GM10266 (cell line): Measurements from ENCODE around the gene ZNF804B.

Source experiments
- DNase-seq: peaks from one replicate; pipeline ENCODE4 v3.0.0; 2012; ENCODE audit errors: extremely low spot score
- TF ChIP-seq, protein P1 (sequence below): IDR thresholded peaks from 2 replicates; pipeline ENCODE4 v1.5.1; 2012; ENCODE audit warnings: mild to moderate bottlenecking, low read depth; ENCODE audit not compliant: control insufficient read depth, insufficient read depth; ENCODE audit errors: missing control alignments

The ZNF804B gene

DNA sequence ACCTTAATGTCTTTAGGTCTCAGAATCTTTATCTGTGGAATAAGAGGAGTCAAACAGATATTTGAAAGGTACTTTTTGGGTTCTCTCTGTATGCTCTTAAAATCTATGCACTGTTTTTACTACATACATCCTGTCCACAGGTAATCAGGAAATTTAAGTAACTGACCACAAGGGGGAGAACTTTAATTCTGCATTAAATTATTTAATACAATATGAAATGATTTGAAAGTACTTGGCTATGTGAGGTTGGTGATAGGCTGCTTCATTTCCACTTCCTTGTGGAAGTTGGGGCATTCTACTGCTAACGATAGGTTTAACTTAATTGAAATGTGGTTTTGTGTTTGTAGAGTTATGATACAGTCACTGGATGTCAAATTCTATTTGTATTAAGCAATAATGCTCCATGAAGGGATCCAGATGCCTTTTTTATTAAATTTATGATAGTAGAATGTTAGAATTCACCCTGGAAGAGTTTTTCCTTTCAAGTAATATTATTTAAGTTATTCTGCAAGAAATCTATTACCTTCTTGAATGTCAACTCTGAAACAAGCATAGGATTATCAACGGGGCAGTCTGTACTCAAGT, 30.1 kb downstream of the ZNF804B start:
- DNase-seq, result no peak
- TF ChIP-seq, protein P1, sequence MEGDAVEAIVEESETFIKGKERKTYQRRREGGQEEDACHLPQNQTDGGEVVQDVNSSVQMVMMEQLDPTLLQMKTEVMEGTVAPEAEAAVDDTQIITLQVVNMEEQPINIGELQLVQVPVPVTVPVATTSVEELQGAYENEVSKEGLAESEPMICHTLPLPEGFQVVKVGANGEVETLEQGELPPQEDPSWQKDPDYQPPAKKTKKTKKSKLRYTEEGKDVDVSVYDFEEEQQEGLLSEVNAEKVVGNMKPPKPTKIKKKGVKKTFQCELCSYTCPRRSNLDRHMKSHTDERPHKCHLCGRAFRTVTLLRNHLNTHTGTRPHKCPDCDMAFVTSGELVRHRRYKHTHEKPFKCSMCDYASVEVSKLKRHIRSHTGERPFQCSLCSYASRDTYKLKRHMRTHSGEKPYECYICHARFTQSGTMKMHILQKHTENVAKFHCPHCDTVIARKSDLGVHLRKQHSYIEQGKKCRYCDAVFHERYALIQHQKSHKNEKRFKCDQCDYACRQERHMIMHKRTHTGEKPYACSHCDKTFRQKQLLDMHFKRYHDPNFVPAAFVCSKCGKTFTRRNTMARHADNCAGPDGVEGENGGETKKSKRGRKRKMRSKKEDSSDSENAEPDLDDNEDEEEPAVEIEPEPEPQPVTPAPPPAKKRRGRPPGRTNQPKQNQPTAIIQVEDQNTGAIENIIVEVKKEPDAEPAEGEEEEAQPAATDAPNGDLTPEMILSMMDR, result peak; percentile 43

DNA sequence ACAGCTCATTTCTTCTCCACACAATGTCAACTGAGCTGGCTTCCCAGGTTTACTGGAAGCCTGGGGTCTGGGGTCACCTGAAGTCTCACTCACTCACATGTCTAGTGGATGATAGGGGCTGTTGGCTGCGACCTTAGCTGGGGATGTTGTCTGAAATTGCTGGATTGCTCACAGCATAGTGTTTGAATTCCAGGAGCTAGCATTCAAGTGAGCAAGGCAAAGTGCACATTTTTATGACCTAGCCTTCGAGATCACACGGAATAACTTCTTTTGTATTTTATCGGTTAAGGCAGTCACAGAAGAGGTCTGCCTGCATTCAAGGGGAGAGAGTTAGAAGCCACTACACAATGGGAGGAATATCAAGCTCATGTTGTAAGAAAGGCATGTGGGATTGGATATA, 32.4 kb downstream of the ZNF804B start:
- no peak for DNase-seq
- TF ChIP-seq, protein P1, result no peak

DNA sequence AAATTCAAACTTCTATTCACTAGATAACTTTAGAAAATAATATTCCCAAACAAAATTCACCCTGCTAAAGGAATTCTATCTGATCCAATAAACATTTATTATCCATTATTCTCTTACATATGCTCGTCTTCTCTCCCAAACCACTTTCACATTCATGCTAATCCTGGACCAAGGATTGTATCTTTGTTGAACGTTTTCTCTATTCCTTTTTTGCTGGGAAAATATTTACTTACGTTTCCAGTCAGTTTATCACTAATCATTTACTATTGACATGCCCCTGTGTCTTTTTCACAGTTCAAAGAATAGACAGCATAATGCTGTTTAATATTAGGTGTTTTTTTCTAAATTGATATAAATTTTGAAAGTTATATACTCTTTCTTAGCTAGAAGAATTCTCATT, 32.9 kb downstream of the ZNF804B start:
- TF ChIP-seq, protein P1, result no peak
- no peak for DNase-seq

DNA sequence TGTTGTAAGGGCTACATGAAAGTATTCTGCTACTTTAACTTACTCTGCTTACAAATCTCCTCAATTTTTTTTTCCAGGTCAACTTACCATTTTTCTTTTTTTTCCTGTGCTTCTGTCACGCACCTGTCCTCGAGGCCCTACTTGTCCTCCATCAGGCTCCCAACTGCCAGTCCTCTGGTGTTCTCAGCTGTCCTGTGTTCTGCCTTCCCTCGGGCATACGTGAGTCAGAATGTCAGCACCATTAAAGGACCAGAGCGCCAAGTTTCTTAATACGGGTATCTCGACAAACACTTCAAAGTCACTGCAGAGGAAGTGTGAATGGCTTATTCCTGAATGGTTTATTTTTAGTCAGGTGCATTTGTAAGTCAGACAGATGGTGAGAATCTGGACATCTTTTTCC, 36.1 kb downstream of the ZNF804B start, which contains the start of gene TEX47:
Gene TEX47 (minus strand): TSS at position 185 of the 400 bp plus-strand sequence. CDS start 795 bp downstream, outside the sequence.
- no peak for DNase-seq
- TF ChIP-seq, protein P1, result no peak

DNA sequence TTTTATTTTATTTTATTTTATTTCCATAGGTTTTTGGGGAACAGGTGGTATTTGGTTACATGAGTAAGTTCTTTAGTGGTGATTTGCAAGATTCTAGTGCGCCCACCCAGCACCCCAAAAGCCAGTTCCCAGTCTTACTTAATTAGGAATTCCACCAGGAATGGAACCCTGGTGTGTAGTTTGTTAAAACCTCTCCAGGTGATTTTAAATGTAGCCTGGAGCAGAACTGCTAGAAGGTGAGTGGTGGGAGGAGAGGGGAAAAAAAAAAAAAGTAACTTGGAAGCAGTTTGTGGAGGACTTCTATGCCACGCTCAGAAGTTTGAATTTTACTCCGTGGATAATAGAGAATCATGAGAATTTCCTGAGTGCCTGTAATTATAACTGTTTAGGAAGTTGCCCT, 41.5 kb downstream of the ZNF804B start:
- no peak for DNase-seq
- TF ChIP-seq, protein P1, result no peak

DNA sequence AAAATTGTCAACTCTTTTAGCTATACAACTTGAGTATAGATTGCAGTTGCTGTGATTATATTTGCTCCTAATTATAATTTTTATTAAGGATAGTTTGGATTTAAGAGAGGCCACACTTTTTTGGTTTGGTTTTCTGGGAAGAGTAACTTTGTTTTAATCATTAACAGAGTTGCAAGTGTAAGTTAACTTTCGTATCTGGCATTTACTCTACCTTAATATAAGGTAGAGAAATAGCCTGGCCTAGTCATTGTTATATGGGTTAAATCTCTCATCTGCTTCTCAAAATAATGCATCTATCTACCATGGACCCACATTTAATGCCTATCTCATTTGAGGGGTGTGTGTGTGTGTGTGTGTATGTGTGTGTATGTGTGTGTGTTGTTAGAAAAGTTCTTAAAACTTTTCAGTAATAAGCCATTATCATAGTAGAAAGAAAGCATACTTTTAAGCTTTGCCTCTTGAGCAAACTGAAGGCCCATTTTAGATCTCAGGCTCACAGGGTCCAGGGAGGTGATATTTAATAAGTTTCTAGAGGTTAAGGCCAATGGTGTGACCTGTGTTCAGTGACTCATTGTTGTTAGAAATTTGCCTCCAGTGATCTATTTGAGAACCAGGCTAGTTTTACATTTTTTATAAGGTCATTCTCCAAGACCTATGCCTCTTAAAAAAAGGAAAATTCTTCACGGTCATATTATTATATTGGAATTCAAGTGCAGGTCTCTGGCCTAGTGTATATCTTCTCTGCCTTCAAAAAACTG, 47.0 kb downstream of the ZNF804B start:
- DNase-seq, result no peak

More for the DNA sequence above, 47.0 kb downstream of the ZNF804B start:
- TF ChIP-seq, protein P1, result no peak
